ENCODE results near the gene EPHA6.

Gene EPHA6

GRCh38 chr3:96813820-96814650, at the start of gene EPHA6:
Gene EPHA6, plus strand, starts transcription at chr3:96814594.
- no peak for DNase-seq (ENCODE audit: low read depth in 2 of 2)

DNA sequence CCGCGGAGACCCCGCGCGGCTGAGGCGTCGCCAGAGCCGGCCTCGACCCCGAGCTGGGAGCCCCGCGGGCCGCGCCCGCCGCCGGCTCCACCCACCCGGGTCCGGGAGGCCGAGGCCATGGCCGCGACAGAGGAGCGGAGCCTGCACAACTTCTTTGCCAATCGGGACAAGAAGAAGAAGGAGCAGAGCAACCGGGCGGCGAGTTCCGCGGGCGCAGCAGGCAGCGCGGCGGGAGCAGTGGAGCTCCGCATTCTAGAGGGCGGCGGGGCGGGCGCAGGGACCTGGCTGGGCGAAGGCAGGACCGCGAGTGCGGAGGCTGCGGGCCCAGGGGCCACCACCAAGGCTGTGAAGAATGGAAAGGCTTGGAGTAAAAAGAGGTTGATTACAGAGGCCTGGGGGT, 37.6 kb upstream of the EPHA6 start:
- DNase-seq (ENCODE audit: low read depth in 2 of 2): no peak

DNA sequence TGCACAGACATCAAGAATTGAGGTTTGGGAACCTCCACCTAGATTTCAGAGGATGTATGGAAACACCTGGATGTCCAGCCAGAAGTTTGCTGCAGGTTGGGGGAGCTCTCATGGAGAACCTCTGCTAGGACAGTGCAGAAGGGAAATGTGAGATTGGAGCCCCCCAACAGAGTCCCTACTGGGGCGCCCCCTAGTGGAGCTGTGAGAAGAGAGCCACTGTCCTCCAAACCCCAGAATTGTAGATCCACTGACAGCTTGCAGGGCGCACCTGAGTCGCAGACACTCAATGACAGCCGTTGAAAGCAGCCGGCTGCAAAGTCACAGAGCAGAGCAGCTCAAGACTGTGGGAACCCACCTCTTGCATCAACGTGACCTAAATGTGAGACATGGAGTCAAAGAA, 34.6 kb upstream of the EPHA6 start:
- no peak for DNase-seq (ENCODE audit: low read depth in 2 of 2)

DNA sequence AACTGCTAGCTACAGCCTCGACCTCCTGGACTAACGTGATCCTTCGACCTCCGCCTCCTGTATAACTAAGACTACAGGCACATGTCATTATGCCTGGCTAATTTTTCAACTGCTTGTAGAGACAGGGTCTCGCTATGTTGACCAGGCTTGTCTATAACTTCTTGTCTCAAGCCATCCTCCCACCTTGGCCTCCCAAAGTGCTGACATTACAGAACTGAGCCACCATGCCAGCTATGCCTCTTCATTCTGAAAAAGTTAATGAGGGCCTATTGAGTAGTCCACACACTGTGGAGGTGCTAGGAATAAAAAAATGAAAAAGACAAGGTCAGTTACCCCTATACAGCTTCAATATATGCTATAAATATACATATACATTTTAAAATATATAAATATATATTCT, 18.3 kb upstream of the EPHA6 start:
- DNase-seq (ENCODE audit: low read depth in 2 of 2): no peak

DNA sequence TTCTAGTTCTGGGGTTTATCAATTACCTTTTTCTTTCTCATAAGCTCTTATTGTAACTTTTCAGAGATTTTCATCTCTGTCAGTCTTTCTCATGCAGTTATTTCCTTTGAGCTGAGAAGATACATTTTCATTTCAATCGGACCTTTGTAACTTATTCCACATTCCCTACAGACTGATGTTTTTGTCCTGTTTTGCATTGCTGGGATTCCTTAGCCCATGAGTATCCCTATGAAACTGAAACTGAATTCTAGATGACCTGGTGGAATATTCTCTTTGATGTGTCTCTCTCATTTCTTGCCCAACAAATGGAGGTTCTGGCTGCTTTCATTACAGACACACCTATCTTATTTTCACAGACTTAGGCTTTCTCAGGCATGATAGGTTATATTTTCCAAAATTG, 10.5 kb upstream of the EPHA6 start:
- DNase-seq (ENCODE audit: low read depth in 2 of 2): no peak

DNA sequence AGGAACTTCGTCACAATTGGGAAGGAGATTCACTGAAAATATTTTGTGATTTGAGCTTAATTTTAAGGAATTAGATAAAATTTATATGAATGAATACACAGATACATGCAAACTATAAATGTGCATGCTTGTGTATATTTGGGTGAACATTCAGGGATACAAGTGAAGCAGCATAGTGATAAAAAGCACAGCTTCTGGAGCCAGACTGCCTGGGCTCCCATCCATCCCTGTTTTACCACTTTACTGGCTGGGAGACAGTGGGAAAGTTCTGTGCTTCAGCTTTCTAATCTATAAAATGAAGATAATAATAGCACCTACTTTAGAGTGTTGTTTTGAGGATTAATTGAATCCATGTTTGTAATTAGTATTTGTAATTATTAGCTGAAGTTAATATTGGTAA, 8.1 kb upstream of the EPHA6 start:
- DNase-seq (ENCODE audit: low read depth in 2 of 2): no peak

DNA sequence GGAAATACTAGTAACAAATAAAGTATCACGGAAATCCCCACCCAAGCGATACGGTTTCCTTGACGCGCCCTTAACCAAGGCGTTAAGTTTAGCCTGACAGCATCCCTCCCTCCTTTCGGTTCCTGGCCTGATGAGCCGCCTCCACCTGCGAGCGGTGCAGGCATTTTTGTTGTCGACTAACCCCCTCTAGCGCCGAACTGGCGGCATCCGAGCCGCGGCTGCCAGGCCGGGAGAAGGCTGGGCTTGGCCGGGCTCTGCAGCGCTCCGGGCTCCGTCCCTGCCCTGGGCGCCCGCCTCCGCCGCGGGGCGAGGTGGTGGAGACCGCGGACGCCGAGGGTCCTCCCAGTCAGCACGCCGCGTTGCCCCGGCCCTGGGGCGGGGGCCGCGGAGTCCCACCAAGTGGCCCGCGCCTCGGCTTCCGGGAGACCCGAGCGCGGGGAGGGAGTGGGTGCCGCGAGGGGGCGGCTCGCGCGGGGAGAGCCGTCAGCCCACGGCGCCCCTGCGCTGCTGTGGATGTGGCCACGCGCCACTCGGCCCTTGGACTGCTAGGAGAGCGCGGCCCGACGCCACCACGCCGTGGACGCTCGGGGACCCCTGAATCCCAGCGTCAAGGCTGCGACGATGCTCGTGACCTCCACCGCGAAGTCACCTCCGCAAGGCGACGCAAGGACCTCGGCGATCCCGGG, 1.1 kb upstream of the EPHA6 start:
- DNase-seq (ENCODE audit: low read depth in 2 of 2): peak; percentile 7 to 32

DNA sequence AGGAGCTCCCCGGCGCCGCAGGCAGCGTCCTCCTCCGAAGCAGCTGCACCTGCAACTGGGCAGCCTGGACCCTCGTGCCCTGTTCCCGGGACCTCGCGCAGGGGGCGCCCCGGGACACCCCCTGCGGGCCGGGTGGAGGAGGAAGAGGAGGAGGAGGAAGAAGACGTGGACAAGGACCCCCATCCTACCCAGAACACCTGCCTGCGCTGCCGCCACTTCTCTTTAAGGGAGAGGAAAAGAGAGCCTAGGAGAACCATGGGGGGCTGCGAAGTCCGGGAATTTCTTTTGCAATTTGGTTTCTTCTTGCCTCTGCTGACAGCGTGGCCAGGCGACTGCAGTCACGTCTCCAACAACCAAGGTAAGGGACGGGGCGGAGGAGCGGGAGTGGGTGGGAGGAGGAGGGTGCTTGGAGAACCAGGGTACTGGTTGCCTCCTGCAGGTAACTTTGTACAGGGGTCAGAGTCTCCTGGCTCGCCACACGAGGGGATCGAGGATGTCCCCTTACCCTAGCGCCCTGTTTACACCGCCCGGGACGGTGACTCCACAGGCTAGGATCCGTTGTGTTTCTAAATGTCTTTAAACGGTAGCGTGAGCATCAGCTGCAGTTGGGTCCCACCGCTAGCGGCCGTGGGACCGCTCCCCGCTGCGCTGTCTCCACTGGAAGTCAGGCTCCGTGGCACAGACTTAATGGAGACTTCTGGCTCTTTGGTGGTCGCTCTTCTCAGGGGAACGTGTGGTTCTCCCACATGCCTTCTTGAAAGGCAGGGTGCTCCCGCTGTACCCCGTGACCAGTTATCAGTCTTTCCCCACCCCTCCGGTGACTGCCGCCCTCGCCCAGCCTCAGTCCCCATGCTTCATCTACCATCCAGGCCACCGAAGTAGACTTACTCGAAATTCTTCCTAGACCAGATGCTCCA, 515 bp downstream of the EPHA6 start:
- no peak for DNase-seq (ENCODE audit: low read depth in 2 of 2)

GRCh38 chr3:96831175-96831574, 16.8 kb downstream of the EPHA6 start:
- DNase-seq (ENCODE audit: low read depth in 2 of 2): no peak

- DNase-seq (ENCODE audit: low read depth in 2 of 2): no peak
Measured at GRCh38 chr3:96833301-96833700, 18.9 kb downstream of the EPHA6 start.

- DNase-seq (ENCODE audit: low read depth in 2 of 2): no peak
Measured at GRCh38 chr3:96836153-96836915, 21.9 kb downstream of the EPHA6 start.

DNA sequence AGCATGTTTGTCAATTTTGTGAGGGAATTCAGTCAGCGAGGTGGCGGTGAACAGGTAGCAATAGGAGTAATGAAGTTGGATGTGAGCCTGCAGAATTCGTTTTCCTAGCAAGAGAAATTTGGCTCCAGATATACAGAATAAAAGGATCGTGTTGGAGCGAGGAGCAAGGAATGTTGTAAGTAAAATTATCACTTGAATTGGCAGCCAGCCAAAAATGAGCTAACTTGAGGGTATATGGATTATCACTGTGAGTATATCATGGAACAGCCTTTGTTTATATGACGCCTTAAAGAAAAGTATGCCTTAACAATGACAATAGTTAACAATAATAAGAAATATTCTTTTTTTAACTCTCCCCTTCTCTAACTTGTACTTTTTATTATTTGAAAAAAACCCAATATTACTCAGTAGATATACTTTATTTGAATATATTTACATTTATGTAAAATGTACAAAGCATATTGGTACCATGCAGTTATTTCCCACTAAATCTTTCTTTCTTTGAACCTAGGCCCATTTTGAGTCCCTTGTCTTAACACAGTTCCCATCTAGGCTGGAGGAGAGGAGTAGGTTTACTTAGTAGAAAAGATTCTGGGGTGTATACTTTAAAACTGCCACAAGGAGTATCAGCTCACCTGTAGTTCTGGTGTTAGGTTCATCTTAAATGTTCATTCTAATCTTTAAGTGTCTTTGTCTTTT, 29.3 kb downstream of the EPHA6 start:
- DNase-seq (ENCODE audit: low read depth in 2 of 2): no peak

GRCh38 chr3:96844204-96844514, 29.8 kb downstream of the EPHA6 start:
- DNase-seq (ENCODE audit: low read depth in 2 of 2): no peak

GRCh38 chr3:96852849-96853248, 38.5 kb downstream of the EPHA6 start:
- DNase-seq (ENCODE audit: low read depth in 2 of 2): no peak

GRCh38 chr3:96860882-96861281, 46.5 kb downstream of the EPHA6 start:
- DNase-seq (ENCODE audit: low read depth in 2 of 2): no peak

DNA sequence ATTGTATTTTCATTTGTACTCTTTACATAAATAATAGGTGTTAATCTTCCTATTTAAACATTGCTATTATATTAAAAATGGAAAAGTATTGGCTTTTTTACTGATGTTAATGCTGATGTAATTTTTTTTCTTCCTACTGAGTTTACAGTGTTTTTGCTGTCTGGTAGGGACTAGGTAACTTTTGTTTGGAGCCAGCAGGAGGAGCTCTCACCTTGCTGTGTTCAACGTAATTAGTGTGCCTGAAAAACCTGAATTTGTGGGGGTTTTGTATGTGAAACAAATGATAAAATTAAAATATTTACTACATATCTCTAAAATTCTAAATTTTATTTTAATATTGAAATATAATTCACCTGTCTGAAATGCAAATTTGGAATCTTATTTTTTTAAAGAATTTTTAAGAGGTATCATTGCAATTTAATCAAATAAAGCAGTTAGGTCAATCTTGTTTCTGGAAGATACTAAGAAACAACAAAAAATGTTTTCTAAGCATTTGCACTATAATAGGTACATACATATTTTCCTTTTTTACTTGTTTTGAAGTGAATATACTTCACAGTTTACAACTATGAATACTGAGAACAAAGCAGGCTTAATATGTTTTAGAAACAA, 48.8 kb downstream of the EPHA6 start:
- no peak for DNase-seq (ENCODE audit: low read depth in 2 of 2)

DNA sequence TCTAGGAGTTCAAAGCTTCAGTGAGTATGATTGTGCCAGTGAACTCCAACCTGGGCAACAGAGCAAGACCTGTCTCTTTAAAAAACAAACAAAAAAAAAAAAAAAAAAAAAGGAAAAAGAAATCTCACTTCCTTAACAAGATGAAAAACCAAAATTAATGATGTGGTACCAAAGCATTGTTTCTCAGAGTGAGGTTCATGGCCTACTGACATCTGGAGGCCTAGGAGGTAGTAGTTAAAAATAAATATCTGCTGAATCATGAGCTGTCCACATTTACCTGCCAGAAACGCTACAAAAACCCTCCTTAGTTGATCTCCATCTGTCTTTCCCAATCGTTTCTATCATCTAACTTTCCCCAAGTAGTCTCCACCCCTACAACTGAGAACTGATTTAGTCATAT, 51.2 kb downstream of the EPHA6 start:
- DNase-seq (ENCODE audit: low read depth in 2 of 2): no peak

- DNase-seq (ENCODE audit: low read depth in 2 of 2): no peak
Measured at GRCh38 chr3:96869316-96869715, 54.9 kb downstream of the EPHA6 start.

- no peak for DNase-seq (ENCODE audit: low read depth in 2 of 2)
Measured at GRCh38 chr3:96877510-96877909, 63.1 kb downstream of the EPHA6 start.

DNA sequence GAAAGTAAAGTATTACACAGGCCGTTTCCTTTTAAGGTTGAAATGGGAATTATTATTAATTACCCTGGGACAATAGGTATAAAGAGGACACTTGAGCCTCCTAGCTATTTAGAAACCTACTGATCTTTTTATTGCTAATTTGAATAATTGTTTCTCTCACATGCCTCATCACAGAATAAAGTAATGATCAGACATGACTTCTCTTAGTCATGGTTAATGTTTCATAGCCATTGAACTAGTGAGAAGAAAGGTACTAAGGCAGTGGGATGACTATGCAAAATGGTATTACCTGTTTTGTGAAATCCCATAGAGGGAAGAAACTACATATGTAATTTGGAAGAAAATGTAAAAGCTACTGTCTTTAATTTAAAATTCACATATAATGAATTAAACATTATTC, 85.6 kb downstream of the EPHA6 start:
- no peak for DNase-seq (ENCODE audit: low read depth in 2 of 2)

GRCh38 chr3:96900566-96900965, 86.2 kb downstream of the EPHA6 start:
- no peak for DNase-seq (ENCODE audit: low read depth in 2 of 2)
